ENCODE results near the gene SORCS2. TPM values are rescaled to one million over a fixed set of nuclear protein-coding genes. Genes with fewer than 3 reads are reported as not detected.

SORCS2 gene
- total and polyA plus RNA-seq, 2 of the 13 experiments (the other 11 are each of a cell fraction or from before 2014, with no cell fraction given): 0.82 to 1.0 TPM

DNA sequence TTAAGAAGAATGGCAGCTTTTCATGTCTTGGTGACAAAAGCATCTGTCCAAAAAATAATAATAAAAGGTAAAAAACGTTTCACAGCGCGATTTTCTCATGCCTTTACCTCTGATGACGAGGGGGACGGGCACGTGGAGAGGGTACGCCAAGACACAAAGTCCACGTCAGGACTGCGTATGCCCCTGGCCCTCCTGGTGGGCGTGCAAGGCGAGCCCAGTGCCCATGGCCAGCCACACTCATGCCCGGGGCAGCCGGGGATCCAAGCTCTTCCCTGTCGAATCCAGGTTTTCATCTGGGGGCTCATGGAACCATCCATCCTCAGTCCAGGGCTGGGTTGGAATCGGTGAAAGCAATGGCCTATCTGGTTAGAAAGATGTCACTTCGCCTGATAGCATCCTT lies 570.8 kb downstream of the SORCS2 start:
- TF ChIP-seq, protein P1, sequence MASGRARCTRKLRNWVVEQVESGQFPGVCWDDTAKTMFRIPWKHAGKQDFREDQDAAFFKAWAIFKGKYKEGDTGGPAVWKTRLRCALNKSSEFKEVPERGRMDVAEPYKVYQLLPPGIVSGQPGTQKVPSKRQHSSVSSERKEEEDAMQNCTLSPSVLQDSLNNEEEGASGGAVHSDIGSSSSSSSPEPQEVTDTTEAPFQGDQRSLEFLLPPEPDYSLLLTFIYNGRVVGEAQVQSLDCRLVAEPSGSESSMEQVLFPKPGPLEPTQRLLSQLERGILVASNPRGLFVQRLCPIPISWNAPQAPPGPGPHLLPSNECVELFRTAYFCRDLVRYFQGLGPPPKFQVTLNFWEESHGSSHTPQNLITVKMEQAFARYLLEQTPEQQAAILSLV (CRISPR knock-in tag; IDR thresholded peaks at IDR 0.05; ENCODE audit: borderline replicate concordance): no peak
- TF ChIP-seq RBFOX2 (IDR thresholded peaks at IDR 0.05; ENCODE audit: low read depth, low read length): no peak
- no peak for TF ChIP-seq ATM (IDR thresholded peaks at IDR 0.05; ENCODE audit: borderline replicate concordance)
- TF ChIP-seq CC2D1A (CRISPR knock-in tag; IDR thresholded peaks at IDR 0.05): no peak
- TF ChIP-seq SP4 (CRISPR knock-in tag; IDR thresholded peaks at IDR 0.05): no peak
- TF ChIP-seq, protein P2, sequence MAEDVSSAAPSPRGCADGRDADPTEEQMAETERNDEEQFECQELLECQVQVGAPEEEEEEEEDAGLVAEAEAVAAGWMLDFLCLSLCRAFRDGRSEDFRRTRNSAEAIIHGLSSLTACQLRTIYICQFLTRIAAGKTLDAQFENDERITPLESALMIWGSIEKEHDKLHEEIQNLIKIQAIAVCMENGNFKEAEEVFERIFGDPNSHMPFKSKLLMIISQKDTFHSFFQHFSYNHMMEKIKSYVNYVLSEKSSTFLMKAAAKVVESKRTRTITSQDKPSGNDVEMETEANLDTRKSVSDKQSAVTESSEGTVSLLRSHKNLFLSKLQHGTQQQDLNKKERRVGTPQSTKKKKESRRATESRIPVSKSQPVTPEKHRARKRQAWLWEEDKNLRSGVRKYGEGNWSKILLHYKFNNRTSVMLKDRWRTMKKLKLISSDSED (CRISPR knock-in tag; IDR thresholded peaks at IDR 0.05): no peak
- no peak for TF ChIP-seq STAT5B (CRISPR knock-in tag; IDR thresholded peaks at IDR 0.05)
- no peak for TF ChIP-seq ZNF615 (CRISPR knock-in tag; IDR thresholded peaks at IDR 0.05; ENCODE audit: borderline replicate concordance)
- no peak for TF ChIP-seq SUZ12 (IDR thresholded peaks at IDR 0.05; ENCODE audit: low read depth, low read length)
- no peak for TF ChIP-seq ZBTB3 (CRISPR knock-in tag; IDR thresholded peaks at IDR 0.05; ENCODE audit: borderline replicate concordance, low read depth)
- no peak for TF ChIP-seq RFX1 (IDR thresholded peaks at IDR 0.05)
- Histone ChIP-seq H2AFZ (ENCODE audit: low read length) (no peak overlapping the region), H3K79me2 (ENCODE audit: insufficient read depth, low read length) (no peaks in the 10 kb centered on the region), H3K36me3 (replicated peaks in 1 of 2; ENCODE audit: control insufficient read depth in 1 of 2, insufficient read depth in 2 of 2, low read length in 2 of 2) (peaks cover 2 to 4% of the 10 kb centered on the region in 2 experiments; a peak in 1 of 5 replicates), H3K4me3 (replicated peaks in 1 of 3; ENCODE audit: insufficient read depth in 1 of 3, low read depth in 2 of 3, low read length in 3 of 3) (no peak overlapping the region), H3K9ac (ENCODE audit: insufficient read depth, low read depth, low read length) (no peak overlapping the region), H3K4me1 (ENCODE audit: insufficient read depth, low read length) (peaks cover 66% of the 10 kb centered on the region), H3K27me3 (ENCODE audit: control insufficient read depth in 1 of 2, insufficient read depth in 2 of 2, low read length in 2 of 2) (no peaks in the 10 kb centered on the region), H3K9me3 (ENCODE audit: low read length) (no peaks in the 10 kb centered on the region), H3K27ac (ENCODE audit: extremely low read length, insufficient read depth, low read length) (no peak overlapping the region), H4K20me1 (ENCODE audit: insufficient read depth, low read length) (no peaks in the 10 kb centered on the region), H3K4me2 (ENCODE audit: low read depth, low read length) (no peak overlapping the region)
- DNase-seq (ENCODE audit: low spot score) (no peak), FAIRE-seq (no peak), ATAC-seq (no peak)
- intact Hi-C loops (cut with micrococcal nuclease; ENCODE audit: unreplicated experiment) (no loop called here), in situ Hi-C loops (cut with HindIII; ENCODE audit: extremely low pct_ligation_motif_present, low pct_unique_long_range_greater_than_20kb) (no loop called here)
- BruUV-seq (replicated peaks): no TSS peak
- CTCF ChIA-PET (ENCODE audit: low intra/inter-chr PET ratio, low total read pairs): no interaction called here
- POLR2A ChIA-PET: no interaction called here
- 90% methylated on average over 15 of the region's 16 CpGs for WGBS (ENCODE audit: low lambda C conversion rate)
